Posterior cingulate gyrus (tissue), 11 donors: Measurements from ENCODE around the gene DOCK2.
A peak's percentile ranks its signal among the peaks of the same experiment; 100 is the strongest.
"Not testable (repeated sequence)": the region's sequence is repeated elsewhere in the genome, so short reads cannot be mapped to it uniquely, and the experiment has no call there.

ENCODE experiments used
- DNase-seq, 10 donors: peaks; one replicate each; pipeline versions ENCODE4 v3.0.0 to v3.0.0-alpha.2; 2020 to 2021; ENCODE audit warnings: mixed read lengths in 3 of 10
- intact Hi-C: fragments of 100-400 bp; cut with DNase I; formaldehyde crosslinking; loops from one replicate; pipeline ENCODE4 v1.15.1; 2023

DOCK2 gene

GRCh38 chr5:170067574-170068170 lies 430.6 kb downstream of the DOCK2 start:
- intact Hi-C loops, result no loop called here

DNA sequence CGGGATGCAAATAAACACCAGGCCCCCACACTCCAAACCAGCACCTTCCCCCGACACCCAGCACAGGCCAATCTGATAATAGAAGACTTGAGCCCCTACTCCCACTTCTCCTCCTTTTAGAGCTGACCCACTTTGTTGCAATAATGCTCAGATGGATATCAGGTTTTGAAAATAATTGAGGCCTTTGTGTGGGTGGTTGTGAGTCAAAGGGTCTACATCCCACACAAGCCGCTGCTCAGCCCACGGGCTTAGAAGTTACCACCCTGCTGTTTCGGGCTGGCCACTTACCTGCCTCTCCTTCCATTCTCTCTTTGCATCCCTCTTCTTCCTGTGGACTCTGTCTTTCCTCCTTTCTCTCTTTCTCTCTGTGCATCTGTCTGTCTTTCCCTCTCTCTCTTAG lies 432.4 kb downstream of the DOCK2 start:
- intact Hi-C loops, result no loop called here
- no peak for DNase-seq

More at GRCh38 chr5:170067574-170068170, 430.6 kb downstream of the DOCK2 start:
- no peak for DNase-seq

DNA sequence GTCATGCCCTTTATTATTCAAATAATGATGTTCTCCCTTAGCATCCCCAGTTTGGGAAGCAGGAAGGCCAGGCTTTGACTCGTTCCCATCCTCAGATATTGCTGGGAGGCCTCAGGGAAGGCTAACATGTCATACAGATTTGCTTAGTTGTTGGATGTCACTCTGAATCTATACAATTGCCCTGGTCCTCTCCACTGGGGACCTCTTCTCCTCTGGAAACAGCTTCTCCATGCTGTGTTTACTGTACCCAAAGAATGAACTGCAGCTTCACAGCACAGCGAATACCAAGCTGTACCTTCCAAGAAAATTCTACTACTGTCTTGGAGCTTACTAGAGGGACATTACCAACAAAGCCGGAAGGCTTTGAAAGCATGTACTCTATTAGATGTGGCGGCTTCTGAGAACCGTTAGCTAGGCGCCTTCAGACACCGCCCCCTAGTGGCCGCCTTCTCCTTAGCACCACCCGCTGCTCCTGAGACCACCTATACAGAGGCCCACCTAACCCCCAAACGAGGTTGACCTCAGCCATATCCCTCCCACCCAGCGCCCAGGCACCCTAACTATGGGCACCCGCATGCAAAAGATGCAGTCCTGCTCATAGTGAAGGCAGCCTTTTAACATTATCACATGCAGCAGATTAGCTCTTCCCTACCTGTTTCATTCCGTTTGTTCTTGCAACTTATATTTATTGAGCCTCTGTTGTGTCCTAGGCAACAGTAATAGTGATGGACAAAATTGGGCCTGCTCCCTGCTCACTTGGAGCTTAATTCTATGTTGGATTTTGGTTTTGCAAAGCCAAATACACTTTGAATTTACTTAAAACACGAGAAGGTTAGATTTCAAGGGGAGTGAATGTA lies 433.7 kb downstream of the DOCK2 start:
- intact Hi-C loops, result no loop called here
- DNase-seq, result peak in 9 of 10 donors; percentile 32 to 91 (median 54)

DNA sequence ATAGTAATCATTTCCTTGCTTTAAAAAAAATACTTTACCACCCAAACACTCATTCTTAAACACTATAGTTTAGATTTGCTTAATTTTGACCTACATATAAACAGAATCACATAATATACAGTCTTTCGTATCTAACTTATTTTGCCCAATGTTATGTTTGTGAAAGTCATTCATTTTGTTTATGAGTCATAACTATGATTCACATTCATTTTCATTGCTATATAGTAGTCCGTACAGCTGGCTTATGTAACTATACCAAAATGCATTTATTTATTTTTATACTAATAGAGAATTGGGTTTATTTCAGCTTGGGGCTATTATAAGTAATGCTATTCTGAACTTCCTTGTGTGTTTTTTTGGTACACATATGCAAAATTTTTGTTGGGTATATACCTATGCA lies 434.7 kb downstream of the DOCK2 start:
- intact Hi-C loops, result no loop called here
- no peak for DNase-seq

DNA sequence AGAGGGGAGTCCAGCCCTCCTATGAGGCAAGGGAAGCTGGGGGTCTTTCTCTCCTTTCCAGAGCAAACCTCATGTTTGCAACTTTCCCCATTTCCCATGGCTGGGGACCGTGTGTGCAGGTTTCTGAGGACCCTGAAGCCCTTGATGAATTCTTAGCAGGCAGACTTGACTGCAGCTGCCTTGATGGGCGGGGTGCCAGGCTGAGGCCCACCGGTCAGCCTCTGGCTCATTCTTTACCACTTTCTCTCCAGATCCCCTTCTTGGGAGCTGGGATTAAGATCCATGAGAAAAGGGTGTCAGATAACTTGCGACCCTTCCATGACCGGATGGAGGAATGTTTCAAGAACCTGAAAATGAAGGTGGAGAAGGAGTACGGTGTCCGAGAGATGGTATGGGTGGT lies 438.6 kb downstream of the DOCK2 start:
- no peak for DNase-seq
- intact Hi-C loops, result no loop called here

DNA sequence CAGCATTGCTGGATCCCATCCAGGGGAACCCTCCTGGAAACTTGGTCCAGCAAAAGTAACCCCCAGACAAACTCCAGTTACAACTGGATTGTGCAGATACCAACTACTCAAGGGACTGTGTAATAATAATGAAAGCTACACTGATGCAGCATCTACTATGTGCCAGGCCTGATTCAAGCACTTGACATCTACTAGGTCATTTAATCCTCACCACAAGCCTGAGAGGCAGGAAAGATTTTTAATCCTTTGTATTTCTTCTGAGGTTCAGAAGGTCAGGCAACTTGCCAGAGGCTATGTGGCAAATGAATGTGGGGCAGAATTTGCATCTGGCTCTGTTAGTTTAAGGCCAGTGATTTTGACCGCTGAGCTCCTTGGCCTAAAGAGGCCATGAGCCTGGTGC lies 439.1 kb downstream of the DOCK2 start:
- DNase-seq, result no peak
- intact Hi-C loops, result no loop called here

DNA sequence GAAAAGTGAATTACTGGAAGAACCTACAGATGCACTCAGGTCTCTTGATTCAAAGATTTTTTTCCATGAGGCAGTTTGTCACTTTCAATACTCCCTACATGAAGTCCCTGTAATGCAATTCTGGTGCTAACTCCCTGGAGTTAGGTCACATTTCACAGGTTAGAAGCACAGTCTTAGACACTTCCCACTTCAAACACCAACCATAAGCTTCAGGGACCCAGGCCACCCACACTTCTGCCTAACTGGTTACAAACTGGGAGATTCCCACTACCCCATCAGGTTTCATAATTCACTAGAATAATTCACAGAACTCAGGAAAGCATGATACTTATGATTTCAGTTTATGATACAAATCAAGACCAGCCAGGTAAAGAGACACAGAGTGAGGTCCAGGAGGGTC lies 439.7 kb downstream of the DOCK2 start:
- no peak for DNase-seq
- intact Hi-C loops, result no loop called here

DNA sequence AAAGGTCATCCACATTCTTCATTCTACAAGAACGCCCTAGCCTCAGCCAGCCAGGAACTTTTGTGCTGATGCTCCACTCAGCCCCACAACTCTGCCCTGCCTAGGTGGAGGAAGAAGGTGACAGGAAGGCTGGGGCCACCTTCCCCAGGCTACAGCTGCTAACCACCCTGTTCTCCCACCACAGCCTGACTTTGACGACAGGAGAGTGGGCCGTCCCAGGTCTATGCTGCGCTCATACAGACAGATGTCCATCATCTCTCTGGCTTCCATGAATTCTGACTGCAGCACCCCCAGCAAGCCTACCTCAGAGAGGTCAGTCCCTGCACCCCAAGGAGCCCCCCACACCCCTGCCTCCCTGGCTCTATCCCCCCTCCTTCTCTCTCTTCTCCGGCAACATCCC lies 440.5 kb downstream of the DOCK2 start:
- DNase-seq, result no peak
- intact Hi-C loops, result no loop called here

DNA sequence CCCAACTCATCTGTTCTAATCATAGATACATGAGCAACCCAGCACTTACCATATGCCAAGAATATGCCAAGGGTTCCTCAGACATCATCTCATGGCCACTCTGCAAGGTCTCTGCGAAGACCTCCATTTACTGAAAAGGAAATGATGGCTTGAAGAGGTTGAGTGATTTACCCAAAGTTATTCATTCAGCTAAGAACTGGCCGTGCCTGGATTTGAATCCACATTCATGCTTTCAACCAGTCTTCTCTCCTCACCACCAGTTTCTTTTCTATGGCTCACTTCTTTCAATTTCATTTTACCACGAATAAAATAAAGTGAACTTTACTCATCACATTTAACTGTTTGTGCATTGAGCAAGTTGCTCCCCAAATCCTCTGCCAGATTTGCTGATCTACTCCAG lies 441.4 kb downstream of the DOCK2 start:
- DNase-seq, result no peak
- intact Hi-C loops, result no loop called here

- no peak for DNase-seq
These were observed 441.9 kb downstream of the DOCK2 start for GRCh38 chr5:170078931-170079330.

GRCh38 chr5:170080217-170080616 lies 443.1 kb downstream of the DOCK2 start:
- no peak for DNase-seq
- intact Hi-C loops, result no loop called here

More at GRCh38 chr5:170078931-170079330, 441.9 kb downstream of the DOCK2 start:
- intact Hi-C loops, result no loop called here

DNA sequence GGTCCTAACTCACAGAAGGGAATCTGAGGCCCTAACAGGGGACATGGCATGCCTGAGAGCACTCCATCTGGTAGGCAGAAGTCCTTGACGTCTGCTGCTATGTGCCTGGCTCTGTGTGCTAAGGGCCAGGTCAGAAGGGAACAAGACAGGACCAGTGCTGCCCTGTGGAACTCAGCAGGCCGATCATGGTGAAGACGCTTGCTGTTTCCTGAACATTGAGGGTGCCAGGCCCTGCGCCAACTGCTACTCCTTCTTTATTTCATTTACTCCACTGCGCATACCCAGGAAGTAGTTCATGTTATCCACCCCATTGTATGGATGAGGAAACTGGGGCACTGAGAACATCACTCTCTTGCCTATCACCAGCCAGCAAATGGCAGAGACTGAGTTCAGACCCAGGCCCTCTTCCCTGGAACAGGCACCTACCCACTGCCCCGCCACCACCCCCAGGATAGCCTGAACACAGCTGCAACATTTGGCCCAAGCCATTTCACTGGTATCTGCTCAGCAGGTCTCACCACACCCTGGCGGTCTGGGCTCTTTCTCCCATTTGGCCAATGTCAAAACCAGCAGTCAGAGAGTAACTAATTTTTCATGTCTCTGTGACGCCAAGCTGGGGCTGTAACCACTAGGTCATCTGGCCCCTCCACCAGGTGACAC lies 443.8 kb downstream of the DOCK2 start:
- intact Hi-C loops, result no loop called here

GRCh38 chr5:170081616-170082015 lies 444.5 kb downstream of the DOCK2 start:
- DNase-seq, result no peak
- intact Hi-C loops, result no loop called here

More for the DNA sequence above, 443.8 kb downstream of the DOCK2 start:
- DNase-seq, result no peak

GRCh38 chr5:170082701-170083100 lies 445.6 kb downstream of the DOCK2 start:
- intact Hi-C loops, result no loop called here
- DNase-seq, result no peak

- intact Hi-C loops, result no loop called here
- no peak for DNase-seq
These were observed 450.2 kb downstream of the DOCK2 start for GRCh38 chr5:170087168-170087817.

DNA sequence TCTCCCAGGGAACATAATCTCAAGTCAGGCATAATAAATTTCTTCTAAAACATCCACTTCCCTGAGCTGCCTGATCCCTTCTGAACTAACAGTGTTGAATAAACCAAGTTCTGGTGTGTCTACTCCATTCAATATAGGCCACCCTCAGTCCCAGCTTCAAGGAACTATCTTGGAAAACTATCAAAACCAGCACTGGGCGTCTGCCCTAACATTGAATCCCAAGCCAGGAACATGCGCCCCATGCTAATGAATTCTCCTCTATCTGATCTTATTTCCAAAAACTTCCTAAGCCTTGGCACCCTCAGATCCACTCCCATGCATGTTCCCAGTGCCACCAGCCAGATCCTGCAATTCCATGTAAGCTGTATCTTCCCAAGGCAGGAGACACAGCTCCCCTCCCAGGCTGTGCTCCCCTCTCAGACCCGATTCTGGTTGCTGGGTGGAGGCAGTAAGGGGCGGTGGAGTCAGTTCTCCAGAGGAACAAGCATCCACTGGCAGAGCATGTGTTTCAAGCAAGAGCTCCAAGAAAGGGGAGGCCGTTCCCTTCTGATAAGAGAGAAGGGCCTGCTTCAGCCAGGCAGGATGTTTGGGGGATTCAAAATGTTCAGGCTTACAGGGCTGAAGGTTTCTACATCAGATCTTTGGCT lies 455.5 kb downstream of the DOCK2 start:
- intact Hi-C loops, result no loop called here
- no peak for DNase-seq

GRCh38 chr5:170094329-170094728 lies 457.3 kb downstream of the DOCK2 start:
- intact Hi-C loops, DNase-seq: not testable (repeated sequence)

DNA sequence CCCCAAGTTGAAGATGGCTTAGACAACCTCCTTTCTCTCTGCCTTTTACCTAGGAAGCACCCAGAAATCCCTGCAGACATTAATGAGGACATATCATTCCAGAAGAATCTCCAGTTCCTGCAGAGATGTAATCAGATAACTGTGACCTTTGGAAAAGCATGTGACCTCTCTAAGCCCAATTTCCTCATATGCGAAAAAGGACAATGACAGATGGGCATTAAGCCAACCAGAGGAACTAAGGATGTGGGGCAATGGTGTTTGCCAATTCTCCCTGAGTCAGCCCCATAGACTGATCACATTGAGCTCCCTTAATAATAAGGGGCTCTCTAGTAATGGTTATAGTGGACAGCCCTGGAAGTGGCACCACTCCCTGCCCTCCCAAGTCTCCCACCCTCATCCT lies 458.6 kb downstream of the DOCK2 start:
- DNase-seq, result no peak
- intact Hi-C loops, result no loop called here

DNA sequence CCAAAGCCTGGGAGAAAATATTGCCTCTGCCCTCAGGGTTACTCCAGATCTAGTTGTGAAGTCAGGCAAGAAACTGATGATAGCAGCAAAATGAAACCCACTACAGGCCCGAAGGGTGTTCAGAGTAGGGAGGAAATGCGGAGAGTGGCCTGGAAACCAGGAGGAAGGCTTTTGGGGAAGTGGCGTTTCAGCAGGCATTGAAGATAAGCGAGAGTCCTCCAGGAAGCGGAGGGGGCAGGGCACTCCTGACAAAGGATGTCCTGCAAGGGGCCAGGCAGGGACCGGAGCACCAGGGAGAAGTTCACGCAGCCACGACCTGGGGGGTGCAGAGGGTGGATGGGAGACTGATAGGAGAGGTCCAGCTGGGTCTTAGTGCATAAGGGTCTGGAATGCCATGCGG lies 460.9 kb downstream of the DOCK2 start:
- DNase-seq, result peak in 1 of 10 donors; percentile 11
- intact Hi-C loops, result no loop called here
